ENCODE results near the gene SPRR4.

Gene SPRR4

DNA sequence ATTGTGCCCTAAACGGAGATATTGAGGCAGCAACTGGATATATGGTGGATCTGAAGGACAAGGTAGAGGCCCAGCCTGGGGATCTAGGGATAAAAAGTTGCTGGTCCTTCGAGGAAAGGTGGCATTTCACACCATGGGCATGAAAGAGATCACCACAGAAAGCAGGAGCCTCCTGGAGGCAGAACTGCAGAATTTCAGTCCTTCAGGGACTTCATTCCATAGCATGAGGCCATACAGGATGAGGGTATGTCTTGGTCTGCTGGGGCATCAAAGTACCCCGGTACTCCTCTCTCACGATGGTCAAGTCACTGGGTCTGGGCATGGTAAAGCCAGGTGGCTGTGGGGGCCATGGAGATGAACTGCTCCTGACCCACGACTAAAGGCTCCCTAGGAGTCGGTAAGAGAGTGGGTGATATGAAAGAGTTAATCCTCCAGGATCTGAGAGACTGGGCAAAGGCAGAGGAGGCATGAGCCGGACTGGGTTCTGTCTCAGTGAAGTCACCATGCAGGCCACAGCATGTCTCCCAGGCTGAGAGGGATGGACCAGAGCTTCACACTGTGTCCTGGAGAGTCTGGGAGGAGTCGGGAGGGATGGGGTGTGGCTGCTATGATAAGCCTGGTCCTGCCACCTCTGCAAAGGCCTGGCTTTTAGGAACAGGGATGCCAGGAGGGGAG lies 29.3 kb upstream of the SPRR4 start:
- no peak for DNase-seq (ENCODE audit: low read depth)
- no peak overlapping the region for H3K4me3 ChIP-seq (ENCODE audit: low read depth, low read length)
- TF ChIP-seq, protein P1, sequence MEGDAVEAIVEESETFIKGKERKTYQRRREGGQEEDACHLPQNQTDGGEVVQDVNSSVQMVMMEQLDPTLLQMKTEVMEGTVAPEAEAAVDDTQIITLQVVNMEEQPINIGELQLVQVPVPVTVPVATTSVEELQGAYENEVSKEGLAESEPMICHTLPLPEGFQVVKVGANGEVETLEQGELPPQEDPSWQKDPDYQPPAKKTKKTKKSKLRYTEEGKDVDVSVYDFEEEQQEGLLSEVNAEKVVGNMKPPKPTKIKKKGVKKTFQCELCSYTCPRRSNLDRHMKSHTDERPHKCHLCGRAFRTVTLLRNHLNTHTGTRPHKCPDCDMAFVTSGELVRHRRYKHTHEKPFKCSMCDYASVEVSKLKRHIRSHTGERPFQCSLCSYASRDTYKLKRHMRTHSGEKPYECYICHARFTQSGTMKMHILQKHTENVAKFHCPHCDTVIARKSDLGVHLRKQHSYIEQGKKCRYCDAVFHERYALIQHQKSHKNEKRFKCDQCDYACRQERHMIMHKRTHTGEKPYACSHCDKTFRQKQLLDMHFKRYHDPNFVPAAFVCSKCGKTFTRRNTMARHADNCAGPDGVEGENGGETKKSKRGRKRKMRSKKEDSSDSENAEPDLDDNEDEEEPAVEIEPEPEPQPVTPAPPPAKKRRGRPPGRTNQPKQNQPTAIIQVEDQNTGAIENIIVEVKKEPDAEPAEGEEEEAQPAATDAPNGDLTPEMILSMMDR (IDR thresholded peaks at IDR 0.05; ENCODE audit: control insufficient read depth, extremely low read depth, insufficient read depth) = no peak

DNA sequence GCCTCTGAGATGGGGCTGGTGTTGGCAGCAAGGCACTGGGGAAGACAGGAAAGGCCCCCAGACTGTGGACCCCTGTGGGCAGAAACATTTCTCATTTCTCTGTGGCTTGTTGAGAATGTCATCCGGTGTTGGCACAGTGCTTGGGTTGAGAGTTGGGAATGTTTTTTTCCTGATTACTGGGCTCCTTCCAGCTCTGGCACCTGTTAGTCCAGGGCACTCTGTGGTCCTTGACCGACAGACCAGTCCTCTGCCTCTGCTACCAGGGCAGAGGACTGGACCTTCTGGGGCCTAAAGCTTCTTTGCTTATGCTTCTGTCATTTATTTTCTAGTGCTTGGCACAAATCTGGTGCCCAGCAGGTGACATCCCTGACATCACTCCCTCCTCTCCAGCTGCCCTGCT lies 28.3 kb upstream of the SPRR4 start:
- DNase-seq (ENCODE audit: low read depth) = no peak
- TF ChIP-seq, protein P1 (IDR thresholded peaks at IDR 0.05; ENCODE audit: control insufficient read depth, extremely low read depth, insufficient read depth) = no peak
- no peak overlapping the region for H3K4me3 ChIP-seq (ENCODE audit: low read depth, low read length)

DNA sequence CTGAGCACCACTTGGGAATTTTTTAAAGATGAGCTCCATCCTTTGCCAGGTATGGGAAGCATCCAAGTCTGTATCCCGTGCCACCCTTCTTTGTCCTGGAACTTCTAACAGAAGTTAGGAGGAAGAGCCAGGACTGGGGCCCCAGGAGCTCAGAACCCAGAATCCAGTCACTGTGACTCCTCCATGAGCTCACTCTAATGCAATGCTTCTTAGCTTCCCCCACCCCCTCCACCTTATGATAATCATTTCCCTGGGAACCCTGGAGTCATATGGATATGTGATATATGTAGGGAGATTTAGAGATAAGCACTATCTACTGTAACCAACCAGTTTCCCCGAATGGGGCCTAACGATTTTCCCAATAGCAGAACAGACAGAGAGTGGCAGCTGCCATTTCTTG lies 24.2 kb upstream of the SPRR4 start:
- DNase-seq (ENCODE audit: low read depth) = no peak
- TF ChIP-seq, protein P1 (IDR thresholded peaks at IDR 0.05; ENCODE audit: control insufficient read depth, extremely low read depth, insufficient read depth) = no peak
- H3K4me3 ChIP-seq (ENCODE audit: low read depth, low read length) = no peak overlapping the region

DNA sequence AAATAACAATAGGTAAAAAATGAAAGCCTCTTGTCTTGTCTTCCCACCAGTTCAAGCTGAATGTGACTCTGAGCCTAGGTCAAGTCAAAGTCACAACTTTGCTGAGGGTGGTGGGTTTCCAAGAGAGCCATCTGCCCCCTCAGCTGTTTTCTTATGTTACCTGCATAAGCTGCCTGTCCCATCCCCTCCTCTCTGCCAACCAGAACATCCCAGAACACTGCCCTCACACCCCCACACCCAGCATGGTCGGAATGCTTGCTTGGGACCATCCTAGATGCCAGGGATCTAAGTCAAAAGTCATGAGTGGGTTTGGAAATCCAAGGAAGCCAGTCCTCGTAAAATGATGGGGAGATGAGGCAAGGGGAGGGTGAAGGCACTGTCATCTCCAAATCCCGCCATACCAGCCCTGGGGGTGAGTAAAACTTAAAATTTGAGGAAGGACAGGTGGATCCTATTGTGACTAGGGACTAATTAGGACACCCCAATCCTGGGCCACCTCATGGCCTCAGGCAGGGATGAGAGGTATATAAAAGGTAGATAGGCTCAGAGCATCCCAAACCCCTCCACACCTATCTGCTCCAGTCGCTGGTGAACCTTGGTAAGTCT lies 23.7 kb upstream of the SPRR4 start, which contains the start of gene SPRR5:
TSS of gene SPRR5 (plus strand) at position 556 of the 606 bp plus-strand sequence. CDS start 1,349 bp downstream, outside the sequence.
- H3K4me3 ChIP-seq (ENCODE audit: low read depth, low read length) = no peak within 1 kb of the TSS
- no peak for DNase-seq (ENCODE audit: low read depth)
- TF ChIP-seq, protein P1 (IDR thresholded peaks at IDR 0.05; ENCODE audit: control insufficient read depth, extremely low read depth, insufficient read depth) = no peak

DNA sequence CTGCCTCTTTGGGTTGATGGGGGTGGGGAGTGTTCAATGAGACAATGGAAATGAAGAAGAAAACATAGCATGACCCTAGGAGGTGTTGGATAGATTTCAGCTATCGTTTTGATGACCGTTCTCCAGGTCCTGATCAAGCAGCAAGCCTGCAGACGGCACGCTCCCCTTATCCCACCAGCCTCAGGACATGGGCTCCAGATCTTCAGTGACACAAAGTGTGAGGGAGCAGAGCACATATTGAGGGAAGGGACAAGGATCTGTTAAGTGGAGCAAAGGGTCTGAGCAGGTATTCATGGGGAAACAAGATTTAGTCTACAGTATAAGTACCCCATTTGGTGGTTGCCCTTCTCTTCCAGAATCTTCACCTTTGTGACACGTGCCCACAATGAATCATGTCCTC lies 18.7 kb upstream of the SPRR4 start:
- DNase-seq (ENCODE audit: low read depth) = no peak
- TF ChIP-seq, protein P1 (IDR thresholded peaks at IDR 0.05; ENCODE audit: control insufficient read depth, extremely low read depth, insufficient read depth) = no peak
- no peak overlapping the region for H3K4me3 ChIP-seq (ENCODE audit: low read depth, low read length)

DNA sequence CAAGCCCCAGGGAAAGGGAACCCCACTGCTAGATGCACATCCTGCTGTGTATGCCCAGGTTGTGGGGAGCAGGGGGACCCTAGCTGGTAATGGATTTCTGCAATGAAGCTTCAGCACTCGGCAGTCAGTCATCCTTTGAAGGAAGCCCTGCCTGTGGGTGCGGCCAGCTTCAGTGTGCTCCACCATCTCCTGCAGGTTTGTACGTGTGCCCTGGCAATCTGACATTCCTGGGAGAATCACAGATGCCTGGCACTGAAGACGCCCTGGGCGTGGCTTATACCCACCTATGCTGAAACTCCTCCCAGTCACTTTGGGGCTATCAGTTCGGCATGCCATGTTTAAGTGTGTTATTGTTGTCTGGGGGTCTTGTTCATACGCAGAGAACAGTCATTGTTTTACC lies 16.7 kb upstream of the SPRR4 start:
- DNase-seq (ENCODE audit: low read depth) = no peak
- TF ChIP-seq, protein P1 (IDR thresholded peaks at IDR 0.05; ENCODE audit: control insufficient read depth, extremely low read depth, insufficient read depth) = no peak

More for the DNA sequence above, 16.7 kb upstream of the SPRR4 start:
- H3K4me3 ChIP-seq (ENCODE audit: low read depth, low read length) = no peak overlapping the region

All from LNCaP clone FGC (cell line).